ENCODE measurements around the gene MYEOV.

MYEOV gene

GRCh38 chr11:69287968-69288882 is 5.7 kb upstream of the MYEOV start:
- no peak for DNase-seq

GRCh38 chr11:69288883-69289242 is 5.1 kb upstream of the MYEOV start:
- no peak for DNase-seq

DNA sequence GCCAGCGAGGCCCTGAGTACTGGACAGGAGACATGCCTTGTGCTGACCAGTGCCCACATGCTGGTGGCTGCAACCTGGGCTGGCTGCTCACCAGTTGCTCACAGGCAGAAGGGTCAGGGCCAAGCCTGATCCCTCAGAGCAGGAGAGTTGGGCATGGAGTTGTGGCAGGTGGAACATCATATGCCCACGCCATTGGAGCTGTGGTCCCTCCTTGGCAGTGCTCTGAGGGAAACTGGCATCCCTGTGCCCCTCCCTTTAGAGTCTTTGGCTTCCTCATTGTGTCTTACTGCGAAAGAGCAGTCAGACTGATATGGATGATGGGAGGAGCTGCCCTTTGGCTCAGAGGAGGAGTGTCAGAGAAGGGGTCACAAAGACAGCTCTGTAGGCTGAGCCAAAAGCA is 3.1 kb upstream of the MYEOV start:
- DNase-seq: no peak

- DNase-seq: no peak
Measured at GRCh38 chr11:69291459-69292110, 2.4 kb upstream of the MYEOV start.

GRCh38 chr11:69292221-69292648 is 1.7 kb upstream of the MYEOV start:
- peak; percentile 64 for DNase-seq

DNA sequence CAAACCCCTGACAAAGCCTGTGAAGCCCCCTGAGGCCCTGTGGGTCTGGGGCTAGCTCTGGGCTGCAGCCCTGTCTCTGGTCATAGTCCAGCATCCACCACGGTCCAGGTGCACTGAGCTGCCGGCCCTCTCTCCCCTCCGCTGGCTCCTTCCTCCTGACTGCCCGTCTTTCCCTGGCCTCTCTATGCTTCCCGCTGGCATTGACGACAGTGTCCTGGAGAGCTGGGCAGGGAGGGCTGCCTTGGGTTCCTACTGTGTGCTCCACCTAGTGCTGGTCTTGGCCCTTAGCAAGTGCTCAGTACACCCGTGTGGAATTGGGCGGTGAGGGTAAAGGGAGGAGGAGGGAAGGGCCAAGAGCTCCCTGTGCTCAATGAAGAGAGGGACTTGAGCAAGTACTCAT is 868 bp upstream of the MYEOV start:
- no peak for DNase-seq

DNA sequence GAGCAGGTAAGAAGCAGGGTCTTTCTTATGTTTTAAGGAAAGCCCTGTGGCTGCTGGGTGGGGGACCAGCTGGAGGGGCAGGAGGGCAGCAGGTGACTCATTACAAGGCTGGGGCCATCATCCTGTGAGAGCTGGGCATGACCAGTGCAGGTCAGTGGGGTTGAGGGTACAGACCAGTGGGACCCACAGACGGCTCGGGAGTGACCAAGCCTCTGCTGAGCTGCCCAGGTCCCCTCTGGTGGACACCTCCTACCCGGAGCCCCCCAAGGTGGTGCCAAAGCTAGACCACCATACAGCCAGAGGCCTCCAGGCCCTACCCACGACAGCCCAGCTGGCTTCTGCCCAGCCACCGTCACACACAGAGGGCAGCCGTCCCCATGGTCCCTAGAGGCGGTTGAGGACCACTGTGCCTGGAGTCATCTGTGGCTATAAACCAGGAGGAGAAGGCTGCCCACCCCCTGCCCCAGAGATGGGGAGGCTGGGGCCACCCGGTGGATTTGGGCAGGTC is 670 bp downstream of the MYEOV start:
- no peak for DNase-seq

DNA sequence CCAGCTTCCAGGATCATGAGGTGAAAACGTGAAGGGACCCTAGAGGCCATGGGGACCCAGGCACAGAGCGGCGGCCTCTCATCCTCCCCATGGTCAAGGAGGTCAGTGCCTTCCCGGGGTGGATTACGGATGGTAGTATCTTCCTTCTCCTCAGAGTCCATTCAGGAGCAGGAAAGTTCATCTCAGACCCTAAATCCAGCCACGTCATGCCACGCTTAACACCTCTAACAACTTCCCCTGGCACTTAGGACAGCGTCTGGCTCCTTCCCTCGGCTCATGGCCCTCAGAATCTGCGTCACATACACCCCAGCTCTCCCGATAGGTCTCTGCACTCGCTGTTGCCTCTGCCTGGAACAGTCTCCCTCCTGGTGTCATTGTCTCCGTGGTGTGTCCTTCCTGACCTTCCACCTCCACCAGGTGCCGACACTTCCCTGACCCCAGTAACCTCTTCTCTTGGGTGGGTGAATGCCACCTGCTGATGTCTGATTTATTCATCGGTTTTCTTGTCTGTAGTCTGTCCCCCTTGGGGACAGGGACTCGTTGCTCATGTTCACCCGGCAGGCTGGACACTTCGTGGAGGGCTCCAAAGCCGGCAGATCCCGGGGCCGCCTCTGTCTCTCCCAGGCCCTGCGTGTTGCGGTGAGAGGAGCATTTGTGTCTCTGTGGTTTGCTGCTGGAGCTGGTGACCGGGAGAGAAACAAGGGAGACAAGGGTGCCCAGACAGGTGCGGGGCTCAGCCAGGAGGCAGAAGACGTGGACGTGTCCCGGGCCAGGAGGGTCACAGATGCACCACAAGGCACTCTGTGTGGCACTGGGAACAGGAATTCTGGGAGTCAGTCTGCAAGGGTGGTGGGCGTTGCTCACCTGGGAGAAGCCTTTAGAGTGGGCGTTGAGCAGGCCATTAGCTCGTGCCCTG is 1.4 kb downstream of the MYEOV start:
- DNase-seq: no peak

- no peak for DNase-seq
Measured at GRCh38 chr11:69295995-69296889, 2.3 kb downstream of the MYEOV start.

- DNase-seq: peak; percentile 71
Measured at GRCh38 chr11:69296890-69297786, 3.2 kb downstream of the MYEOV start.

DNA sequence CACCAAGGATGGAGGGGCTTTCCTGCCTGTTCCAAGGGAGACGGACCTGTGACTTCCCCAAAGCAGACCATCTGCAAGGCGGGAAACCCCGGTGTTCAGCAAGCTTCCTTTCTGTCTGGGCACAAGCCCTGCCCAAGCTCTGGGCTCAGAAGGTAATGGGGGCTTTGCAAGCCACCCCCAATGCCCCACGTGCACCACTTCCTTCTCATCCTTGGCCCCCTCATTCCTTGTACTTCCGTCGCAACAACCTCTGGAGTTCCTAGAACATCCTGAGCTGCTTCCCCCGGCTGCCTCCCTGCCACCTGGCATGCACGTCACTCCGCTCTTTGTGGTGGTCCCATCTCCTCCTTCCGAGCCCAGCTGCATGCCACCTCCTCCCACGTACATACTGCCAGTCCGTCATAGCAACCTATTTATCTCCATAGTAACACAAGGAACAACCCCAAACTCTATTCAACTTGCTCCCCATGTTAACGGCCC is 3.9 kb downstream of the MYEOV start:
- peak; percentile 26 for DNase-seq

- DNase-seq: no peak
Measured at GRCh38 chr11:69298267-69299022, 4.5 kb downstream of the MYEOV start.

GRCh38 chr11:69299023-69299461 is 5.1 kb downstream of the MYEOV start:
- DNase-seq: no peak

- DNase-seq: no peak
Measured at GRCh38 chr11:69299572-69299971, 5.6 kb downstream of the MYEOV start.

DNA sequence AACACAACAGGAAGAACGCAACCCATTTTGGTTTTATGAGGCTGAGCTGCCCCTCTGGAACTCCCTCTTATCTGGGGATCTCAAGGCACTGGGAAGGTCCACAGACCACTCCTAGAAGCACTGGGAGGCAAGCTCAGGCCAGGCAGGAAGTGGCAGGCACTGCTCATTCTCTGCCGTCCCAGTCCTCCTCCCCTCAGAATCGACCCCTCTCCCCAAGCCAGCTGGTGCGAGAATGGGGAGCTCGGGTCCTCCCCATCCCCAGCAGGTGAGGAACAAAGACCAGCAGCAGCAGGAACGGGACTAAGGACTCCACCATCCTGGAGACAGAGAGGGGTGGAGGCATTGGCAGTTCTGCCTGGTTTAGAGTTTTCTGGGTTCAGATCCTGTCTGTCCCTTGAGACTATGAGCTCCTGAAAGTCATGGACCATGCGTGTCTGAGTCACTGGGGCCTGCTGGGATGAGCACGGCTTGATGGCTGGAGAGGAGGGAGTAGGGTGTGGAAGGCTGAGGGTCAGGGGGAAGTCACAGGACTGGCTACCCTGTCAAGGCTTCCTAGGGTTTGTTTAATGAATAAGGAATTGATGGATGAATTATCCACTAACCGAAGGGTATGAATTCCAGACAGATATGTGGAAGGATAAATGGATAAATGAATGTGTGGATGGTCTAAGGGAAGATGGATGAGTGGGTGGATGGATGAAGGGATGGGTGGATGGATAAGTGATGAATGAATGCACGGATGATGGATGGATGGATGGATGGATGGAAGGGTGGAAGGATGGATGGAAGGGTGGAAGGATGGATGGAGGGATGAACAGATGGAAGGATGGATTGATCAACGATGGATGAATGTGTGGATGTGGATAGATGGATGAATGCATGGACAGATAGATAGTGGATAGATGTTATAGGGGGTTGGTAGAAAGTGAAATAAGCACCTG is 6.4 kb downstream of the MYEOV start:
- no peak for DNase-seq

GRCh38 chr11:69301081-69301454 is 7.1 kb downstream of the MYEOV start:
- DNase-seq: no peak

DNA sequence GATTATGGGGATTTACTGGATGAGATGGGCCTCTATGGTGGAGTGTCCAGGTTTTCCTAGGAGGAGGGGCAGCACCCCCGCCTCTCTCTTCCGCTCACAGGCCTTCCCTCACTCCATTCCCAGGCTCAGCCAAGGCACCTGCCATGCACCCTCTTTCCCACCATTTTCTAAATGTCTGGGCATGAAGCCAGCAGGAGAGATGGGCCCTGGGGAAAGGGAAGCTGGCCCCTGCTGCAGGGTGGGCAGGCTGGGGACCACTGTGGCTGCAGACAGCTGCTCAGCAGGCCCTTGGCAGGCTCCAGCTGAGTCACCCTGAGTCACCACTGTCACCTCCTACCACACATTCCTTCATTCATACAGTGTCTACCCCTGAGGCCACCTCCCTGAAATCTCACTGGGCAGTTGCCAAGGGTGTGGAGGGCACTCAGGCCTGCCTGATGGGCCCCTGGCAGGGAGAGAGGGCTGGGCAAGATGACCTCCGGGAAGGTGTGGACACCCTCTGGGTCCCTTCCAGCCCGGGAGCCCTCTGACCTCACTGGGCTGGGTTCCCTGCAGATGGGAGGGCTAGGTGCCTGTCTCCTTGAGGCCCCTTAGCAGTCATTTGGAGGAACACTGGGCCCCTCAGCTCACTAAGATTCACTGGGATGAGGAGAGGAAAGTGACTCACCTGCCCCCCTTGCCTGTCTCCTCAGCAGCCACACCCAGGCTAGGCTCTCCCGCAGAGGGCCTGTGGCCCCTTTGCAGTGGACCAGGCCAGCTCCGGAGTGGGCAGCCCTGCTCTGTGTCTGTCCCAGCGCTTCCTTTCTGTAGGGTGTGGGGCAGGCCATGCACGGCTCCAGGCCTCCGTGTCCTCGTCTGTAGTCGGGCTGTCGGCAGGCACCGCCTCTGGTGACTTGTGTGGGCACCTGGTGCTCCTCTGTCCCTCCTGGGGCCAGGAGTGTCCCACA is 7.8 kb downstream of the MYEOV start:
- peak; percentile 29 for DNase-seq

Measured in stimulated activated CD4-positive, alpha-beta T cell treated with anti-CD3 and anti-CD28 coated beads, Interleukin-4, amount 100 ng/mL, for 1 hour (primary cell).